ENCODE results near the gene GFER.

GFER gene

DNA sequence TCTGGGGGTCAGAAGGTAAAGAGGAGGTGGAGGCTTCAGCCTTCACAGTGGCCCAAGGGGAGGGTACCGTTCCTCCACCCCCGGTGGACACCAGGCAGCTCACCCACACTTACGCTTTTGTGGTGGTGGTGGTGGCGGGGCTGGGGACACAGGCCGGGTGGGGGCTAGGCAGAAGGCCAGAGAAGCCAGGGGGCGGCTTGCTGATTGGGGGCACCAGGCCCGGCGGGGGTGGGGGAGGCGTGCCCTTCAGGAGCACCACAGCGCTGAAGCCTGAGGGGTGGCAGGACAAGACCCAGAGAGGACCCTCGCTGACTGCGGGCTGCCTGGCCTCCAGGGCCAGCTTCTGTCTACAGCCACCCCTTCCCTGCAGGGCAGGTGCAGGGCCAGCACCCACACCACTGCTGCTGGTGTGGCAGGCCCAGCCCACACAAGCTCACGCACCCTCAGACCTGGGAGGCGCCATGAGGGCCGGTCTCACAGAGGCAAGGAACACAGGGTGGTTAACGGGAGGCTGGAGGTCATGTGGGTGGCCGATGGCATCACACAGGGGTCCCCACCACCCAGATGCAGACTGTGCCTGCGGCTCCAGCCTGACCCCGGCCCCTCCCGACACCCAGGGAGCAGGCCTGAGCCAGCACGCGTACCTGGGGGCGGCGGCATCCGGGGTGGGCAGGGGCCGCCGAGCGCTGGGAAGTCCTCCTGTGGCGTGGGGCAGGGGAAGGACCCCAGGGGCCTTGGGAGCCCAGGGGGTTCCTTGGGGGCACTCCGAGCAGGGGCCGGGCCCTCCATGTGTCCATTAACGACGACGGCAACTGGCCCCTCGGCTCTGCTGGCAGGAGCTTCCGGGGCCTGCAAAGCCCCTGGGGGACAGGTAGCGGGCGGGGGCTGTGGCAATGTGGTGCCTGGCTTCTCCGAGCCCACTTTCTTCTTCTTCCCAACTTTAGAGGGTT is 15.1 kb downstream of the GFER start:
- Histone ChIP-seq H3K36me3 (ENCODE audit: control insufficient read depth, insufficient read depth, low read length, severe bottlenecking) (peaks cover 58% of the 10 kb centered on the region), H3K9me3 (ENCODE audit: control insufficient read depth, low read length) (no peaks in the 10 kb centered on the region), H3K4me3 (ENCODE audit: low read length) (no peak overlapping the region), H3K9ac (ENCODE audit: low read length) (no peak overlapping the region), H3K27me3 (replicated peaks; ENCODE audit: control insufficient read depth, insufficient read depth, low read length) (no peaks in the 10 kb centered on the region), H3K4me1 (ENCODE audit: control insufficient read depth, insufficient read depth, low read length) (peaks cover 29% of the 10 kb centered on the region)
- DNase-seq (ENCODE audit: low read depth), result no peak

DNA sequence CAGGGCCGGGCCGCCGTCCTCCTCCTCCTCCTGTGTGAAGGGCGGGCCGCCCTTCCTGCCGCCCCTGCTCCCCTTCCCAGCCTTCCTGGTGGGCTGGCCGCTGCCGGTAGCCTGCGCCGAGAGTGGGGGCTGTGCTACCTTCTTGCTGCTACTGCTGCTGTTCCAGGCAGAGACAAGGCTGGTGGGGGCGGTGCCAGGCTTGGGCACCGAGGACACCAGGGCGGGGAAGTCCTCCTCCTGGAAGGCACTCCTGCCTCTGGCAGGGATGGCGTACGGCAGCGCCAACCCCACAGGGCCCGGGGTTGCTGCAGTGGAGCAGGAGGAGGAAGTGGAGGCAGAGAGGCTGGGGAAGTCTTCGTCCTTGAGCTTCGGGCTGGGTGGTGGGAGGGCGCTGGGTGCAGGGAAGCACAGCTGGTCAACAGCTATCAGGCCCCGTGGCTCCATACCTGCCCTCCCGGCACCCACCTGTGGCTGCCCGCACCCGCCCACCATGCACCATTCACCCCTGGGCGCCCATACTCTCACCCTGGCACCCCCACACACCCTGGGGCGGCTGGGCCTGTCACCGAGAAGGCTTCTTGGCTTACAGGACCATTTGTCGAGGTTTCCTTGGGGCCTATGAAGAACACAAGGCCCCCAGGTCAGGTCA is 16.0 kb downstream of the GFER start:
- H3K4me1 ChIP-seq (ENCODE audit: control insufficient read depth, insufficient read depth, low read length), result peaks cover 35% of the 10 kb centered on the region
- H3K27me3 ChIP-seq (replicated peaks; ENCODE audit: control insufficient read depth, insufficient read depth, low read length), result no peaks in the 10 kb centered on the region
- peaks cover 58% of the 10 kb centered on the region for H3K36me3 ChIP-seq (ENCODE audit: control insufficient read depth, insufficient read depth, low read length, severe bottlenecking)
- H3K9me3 ChIP-seq (ENCODE audit: control insufficient read depth, low read length), result no peaks in the 10 kb centered on the region
- no peak overlapping the region for H3K4me3 ChIP-seq (ENCODE audit: low read length)
- DNase-seq (ENCODE audit: low read depth), result no peak
- no peak overlapping the region for H3K9ac ChIP-seq (ENCODE audit: low read length)

DNA sequence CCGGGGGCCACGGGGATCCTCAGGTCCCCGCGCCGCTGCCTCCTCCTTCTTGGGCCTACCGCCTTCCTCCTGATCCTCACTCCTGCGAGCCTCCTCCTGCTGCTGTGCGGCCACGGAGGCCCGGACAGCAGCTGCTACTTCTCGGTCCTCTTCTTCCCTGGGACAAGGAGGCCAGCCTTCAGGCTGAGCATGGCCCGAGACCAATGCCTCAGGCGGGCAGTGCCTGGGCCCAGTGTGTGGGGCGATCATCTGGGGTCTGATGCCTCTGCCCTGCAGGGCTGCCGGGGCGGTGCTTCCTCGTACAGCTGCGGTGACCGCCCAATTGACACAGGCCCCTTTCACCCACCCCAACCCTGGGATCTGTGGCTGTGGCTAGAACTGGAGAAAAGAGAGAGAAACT is 17.0 kb downstream of the GFER start:
- peaks cover 52% of the 10 kb centered on the region for H3K36me3 ChIP-seq (ENCODE audit: control insufficient read depth, insufficient read depth, low read length, severe bottlenecking)
- no peak overlapping the region for H3K9ac ChIP-seq (ENCODE audit: low read length)
- no peak for DNase-seq (ENCODE audit: low read depth)
- peaks cover 45% of the 10 kb centered on the region for H3K4me1 ChIP-seq (ENCODE audit: control insufficient read depth, insufficient read depth, low read length)
- H3K27me3 ChIP-seq (replicated peaks; ENCODE audit: control insufficient read depth, insufficient read depth, low read length), result no peaks in the 10 kb centered on the region
- no peaks in the 10 kb centered on the region for H3K9me3 ChIP-seq (ENCODE audit: control insufficient read depth, low read length)
- no peak overlapping the region for H3K4me3 ChIP-seq (ENCODE audit: low read length)

DNA sequence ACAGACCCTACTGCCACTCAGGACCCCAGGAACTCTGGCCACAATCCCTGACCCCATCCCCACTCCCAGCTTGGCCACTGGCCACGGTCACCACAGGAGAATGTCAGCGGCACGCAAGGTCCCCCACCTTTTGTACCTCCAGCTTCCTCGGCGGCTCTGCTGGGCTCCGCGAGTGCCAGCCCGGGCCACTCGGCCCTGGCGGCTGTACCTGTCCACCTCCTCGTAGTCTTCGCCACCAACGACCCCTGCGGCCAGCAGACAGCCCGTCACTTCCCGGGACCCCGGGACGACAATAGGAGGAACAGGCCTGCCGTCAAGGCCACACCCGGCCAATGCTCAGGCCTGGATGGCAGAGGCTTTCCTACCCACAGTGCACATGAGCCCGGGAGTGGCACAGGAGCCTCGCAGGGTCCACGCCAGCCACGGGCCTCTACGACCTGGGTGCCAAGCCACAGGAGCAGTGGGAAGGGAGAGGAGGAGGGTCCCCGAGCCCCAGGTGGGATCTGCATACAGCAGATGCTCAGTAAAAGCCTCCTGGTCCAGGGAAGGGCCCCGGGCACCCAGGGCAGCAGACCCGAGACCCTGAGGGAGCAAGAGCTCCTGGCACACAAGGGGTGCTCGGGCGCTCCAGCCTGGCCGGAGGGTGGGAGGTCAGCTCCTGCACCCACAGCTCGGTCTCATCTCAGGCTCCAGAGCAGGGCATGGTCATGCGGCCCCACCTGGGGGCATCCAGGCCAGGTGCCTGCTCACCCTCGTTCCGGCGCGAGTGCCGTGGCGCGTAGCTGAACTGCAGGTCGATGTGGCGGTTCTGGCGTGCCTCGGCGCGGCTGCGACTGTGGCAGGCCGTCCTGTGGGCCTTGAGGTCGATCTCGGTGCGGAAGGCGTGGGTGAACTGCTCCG is 17.7 kb downstream of the GFER start:
- Histone ChIP-seq H3K27me3 (replicated peaks; ENCODE audit: control insufficient read depth, insufficient read depth, low read length) (no peaks in the 10 kb centered on the region), H3K36me3 (ENCODE audit: control insufficient read depth, insufficient read depth, low read length, severe bottlenecking) (peaks cover 52% of the 10 kb centered on the region), H3K4me3 (ENCODE audit: low read length) (no peak overlapping the region), H3K9ac (ENCODE audit: low read length) (no peak overlapping the region), H3K9me3 (ENCODE audit: control insufficient read depth, low read length) (no peaks in the 10 kb centered on the region), H3K4me1 (ENCODE audit: control insufficient read depth, insufficient read depth, low read length) (peaks cover 47% of the 10 kb centered on the region)
- DNase-seq (ENCODE audit: low read depth), result no peak

DNA sequence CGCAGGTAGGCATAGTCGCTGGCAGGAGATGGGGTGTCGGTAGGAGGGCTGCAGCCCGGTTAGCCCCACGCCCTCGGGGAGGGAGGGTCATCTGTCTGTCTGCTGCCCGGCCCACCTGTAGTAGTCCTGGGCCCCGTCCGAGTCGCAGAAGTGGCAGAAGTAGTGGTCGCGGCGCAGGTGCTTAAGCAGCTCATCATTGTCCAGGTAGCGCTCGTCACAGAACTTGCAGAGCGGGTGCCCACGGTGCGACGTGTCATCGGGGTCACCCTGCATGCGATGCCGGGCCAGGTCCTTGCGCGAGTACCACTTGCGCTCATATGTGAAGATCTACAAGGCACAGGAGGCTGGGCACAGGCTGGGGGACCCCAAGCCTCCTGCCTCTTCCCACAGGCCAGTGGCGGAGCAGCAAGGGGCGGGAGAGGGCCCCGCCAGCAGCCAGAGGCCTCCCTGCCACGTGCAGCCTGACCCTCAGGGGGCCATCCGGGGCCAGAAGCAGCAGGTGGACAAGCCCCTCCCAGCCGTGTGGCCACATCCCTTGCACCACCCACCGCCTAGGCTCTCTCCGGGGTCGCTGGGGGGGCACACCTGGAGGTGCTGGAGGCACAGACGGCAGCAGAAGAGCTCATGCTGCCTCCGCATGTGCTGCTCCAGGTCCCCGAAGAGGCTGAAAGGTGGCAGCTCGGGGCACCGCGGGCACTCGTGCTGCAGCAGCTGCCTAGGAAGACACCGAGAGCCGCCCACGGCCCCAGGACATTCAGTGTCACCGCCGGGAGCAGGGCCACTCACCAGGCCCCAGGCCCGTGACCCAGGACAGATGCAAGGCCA is 18.6 kb downstream of the GFER start:
- Histone ChIP-seq H3K4me3 (ENCODE audit: low read length) (no peak overlapping the region), H3K9me3 (ENCODE audit: control insufficient read depth, low read length) (no peaks in the 10 kb centered on the region), H3K36me3 (ENCODE audit: control insufficient read depth, insufficient read depth, low read length, severe bottlenecking) (peaks cover 52% of the 10 kb centered on the region), H3K9ac (ENCODE audit: low read length) (no peak overlapping the region), H3K27me3 (replicated peaks; ENCODE audit: control insufficient read depth, insufficient read depth, low read length) (no peaks in the 10 kb centered on the region), H3K4me1 (ENCODE audit: control insufficient read depth, insufficient read depth, low read length) (peaks cover 47% of the 10 kb centered on the region)
- no peak for DNase-seq (ENCODE audit: low read depth)

DNA sequence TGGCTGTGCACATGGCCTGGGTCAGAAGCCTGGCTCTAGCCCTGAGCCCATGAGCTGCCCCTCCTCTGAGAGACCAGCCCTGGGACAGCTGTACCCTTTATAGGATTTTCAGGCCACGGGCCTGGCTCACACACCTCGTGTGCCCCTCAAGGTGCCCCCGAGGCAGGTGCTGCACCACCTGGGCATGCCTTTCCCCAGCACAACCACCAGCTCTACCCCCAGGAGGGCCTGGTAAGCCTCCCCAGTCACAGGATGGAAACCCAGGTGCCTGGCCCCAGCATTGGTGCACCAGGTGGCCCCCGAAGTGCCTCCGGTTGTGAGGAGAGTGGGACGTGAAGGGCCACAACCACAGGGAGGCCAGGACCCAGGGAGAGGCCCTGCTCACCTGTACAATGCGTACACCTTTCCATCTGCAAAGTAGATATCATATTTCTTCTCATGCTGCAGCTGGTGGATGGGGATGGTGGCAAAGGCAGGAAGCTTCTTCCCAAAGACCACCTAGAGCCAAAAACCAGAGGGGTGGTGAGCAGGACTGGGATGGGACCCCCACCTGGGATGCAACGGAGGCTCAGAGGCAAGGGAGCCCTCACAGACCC is 19.3 kb downstream of the GFER start:
- DNase-seq (ENCODE audit: low read depth), result no peak
- Histone ChIP-seq H3K4me3 (ENCODE audit: low read length) (no peak overlapping the region), H3K9me3 (ENCODE audit: control insufficient read depth, low read length) (no peaks in the 10 kb centered on the region), H3K9ac (ENCODE audit: low read length) (peak overlapping the region; percentile 37), H3K4me1 (ENCODE audit: control insufficient read depth, insufficient read depth, low read length) (peaks cover 47% of the 10 kb centered on the region), H3K27me3 (replicated peaks; ENCODE audit: control insufficient read depth, insufficient read depth, low read length) (no peaks in the 10 kb centered on the region), H3K36me3 (ENCODE audit: control insufficient read depth, insufficient read depth, low read length, severe bottlenecking) (peaks cover 47% of the 10 kb centered on the region)

DNA sequence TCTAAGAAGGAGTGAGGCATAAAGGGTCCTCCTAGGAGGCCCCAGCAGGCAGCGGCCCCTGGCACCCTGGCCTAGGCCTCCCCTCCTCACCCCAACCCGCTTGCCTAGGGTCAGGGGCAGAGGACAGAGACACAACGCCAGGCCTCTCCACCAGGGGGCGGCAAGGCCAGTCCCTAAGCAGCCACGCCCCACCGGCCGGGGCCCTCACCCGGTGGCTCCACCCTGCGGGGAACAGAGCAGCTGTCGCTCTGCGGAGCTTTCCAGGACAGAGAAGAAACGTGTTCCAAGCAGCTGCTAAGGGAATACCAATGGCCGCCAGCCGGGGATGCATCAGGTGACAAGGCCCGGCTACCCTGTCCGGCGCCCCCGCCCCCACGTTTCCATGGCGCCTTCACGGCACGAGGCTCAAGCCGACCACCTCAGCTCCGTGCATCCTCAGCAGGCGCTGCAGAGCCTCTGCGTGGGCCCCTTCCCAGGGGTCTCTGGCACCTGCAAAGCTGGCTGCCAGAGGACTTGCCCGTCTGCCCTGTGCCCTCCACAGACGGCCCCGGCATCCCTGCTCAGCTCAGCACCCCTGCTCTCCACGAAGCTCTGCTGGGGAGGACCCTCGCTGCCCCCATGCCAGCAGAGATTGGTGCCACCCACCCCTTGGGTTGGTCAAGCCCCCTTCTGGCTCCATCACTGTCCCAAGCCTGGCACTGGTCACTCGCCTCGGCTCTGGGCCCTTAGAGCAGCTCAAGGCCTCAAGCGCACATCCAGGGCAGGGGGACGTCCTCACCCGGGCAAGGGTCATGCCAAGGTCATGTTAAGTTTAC is 20.0 kb downstream of the GFER start:
- Histone ChIP-seq H3K4me1 (ENCODE audit: control insufficient read depth, insufficient read depth, low read length) (peaks cover 49% of the 10 kb centered on the region), H3K27me3 (replicated peaks; ENCODE audit: control insufficient read depth, insufficient read depth, low read length) (no peaks in the 10 kb centered on the region), H3K36me3 (ENCODE audit: control insufficient read depth, insufficient read depth, low read length, severe bottlenecking) (peaks cover 46% of the 10 kb centered on the region), H3K9me3 (ENCODE audit: control insufficient read depth, low read length) (no peaks in the 10 kb centered on the region), H3K4me3 (ENCODE audit: low read length) (no peak overlapping the region), H3K9ac (ENCODE audit: low read length) (peak overlapping the region; percentile 37)
- DNase-seq (ENCODE audit: low read depth), result peak; percentile 95

DNA sequence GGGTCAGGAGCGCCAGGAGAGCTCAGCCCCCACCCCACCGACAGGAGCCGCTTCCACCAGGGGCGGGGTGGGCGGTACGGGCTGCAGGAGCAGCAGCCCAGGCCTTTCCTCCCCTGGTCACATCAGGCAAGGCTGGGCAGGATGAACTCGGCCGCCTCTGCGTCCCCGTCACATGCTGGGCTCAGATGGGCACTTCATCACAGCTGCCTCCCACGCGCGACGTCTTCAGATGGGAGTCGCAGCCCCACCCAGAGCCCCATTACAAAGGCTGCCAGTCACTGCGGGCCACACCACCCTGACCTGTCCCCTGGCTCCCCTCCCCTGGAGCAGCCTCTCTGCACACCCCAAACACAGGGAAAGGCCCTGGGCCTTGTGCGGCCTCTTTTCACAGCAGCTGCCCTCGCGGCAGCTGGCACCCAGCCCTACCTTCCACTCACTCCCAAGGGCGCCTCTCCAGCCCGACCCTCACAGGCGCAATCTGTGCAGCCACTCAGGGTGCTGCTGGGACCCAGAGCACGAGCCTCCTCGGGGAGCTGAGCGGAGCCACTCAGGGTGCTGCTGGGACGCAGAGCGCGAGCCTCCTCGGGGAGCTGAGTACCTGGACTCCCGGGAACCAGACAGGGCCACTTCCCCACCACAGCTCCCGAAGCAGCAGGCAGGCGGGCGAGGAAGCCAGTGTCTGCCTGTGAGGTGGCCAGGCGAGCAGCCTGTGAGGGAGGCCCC is 21.0 kb downstream of the GFER start:
- peak overlapping the region; percentile 61 for H3K9ac ChIP-seq (ENCODE audit: low read length)
- H3K36me3 ChIP-seq (ENCODE audit: control insufficient read depth, insufficient read depth, low read length, severe bottlenecking), result peaks cover 37% of the 10 kb centered on the region
- DNase-seq (ENCODE audit: low read depth), result no peak
- no peaks in the 10 kb centered on the region for H3K27me3 ChIP-seq (replicated peaks; ENCODE audit: control insufficient read depth, insufficient read depth, low read length)
- H3K9me3 ChIP-seq (ENCODE audit: control insufficient read depth, low read length), result no peaks in the 10 kb centered on the region
- no peak overlapping the region for H3K4me3 ChIP-seq (ENCODE audit: low read length)
- H3K4me1 ChIP-seq (ENCODE audit: control insufficient read depth, insufficient read depth, low read length), result peaks cover 49% of the 10 kb centered on the region

DNA sequence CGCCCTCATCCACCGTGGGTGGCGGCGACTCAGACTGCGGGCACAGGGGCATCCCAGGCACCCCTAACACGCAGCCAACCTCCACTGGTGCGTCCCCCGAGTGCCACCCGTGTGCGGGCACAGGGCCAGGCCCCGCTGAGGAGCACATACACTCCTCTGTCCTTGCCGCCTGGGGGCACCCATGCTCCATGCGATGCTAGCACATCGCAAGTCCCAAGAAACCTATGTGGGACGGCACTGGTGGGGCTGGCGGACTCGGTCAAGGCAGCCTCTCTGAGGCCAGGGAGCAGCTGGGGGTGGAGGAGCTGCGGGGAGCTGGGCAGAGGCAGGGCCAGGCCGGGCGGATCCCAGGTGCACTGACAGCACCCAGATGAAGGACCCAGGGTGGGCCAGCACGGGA is 21.7 kb downstream of the GFER start:
- Histone ChIP-seq H3K4me3 (ENCODE audit: low read length) (no peak overlapping the region), H3K4me1 (ENCODE audit: control insufficient read depth, insufficient read depth, low read length) (peaks cover 55% of the 10 kb centered on the region)
- DNase-seq (ENCODE audit: low read depth), result no peak

More for the DNA sequence above, 21.7 kb downstream of the GFER start:
- Histone ChIP-seq H3K9ac (ENCODE audit: low read length) (peak overlapping the region; percentile 61), H3K36me3 (ENCODE audit: control insufficient read depth, insufficient read depth, low read length, severe bottlenecking) (peaks cover 30% of the 10 kb centered on the region), H3K9me3 (ENCODE audit: control insufficient read depth, low read length) (no peaks in the 10 kb centered on the region), H3K27me3 (replicated peaks; ENCODE audit: control insufficient read depth, insufficient read depth, low read length) (no peaks in the 10 kb centered on the region)

All from adipocyte (in vitro differentiated cells).